ENCODE data around the gene HMGN2.
"Not testable (repeated sequence)": the region's sequence is repeated elsewhere in the genome, so short reads cannot be mapped to it uniquely, and the experiment has no call there.

DNA sequence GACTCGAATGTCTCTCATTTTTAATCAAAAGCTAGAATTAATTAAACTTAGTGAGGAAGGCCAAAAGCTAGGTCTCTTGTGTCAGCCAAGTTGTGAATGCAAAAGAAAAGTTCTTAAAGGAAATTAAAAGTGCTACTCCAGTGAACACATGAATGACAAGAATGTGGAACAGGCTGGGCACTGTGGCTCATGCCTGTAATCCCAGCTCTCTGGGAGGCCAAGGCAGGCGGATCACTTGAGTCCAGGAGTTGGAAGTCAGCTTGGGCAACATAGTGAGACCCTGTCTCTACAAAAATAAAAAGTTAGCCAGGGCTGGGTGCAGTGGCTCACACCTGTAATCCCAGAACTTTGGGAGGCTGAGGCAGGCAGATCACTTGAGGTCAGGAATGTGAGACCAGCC, 38.5 kb downstream of the HMGN2 start:
- TF ChIP-seq CTCF, POLR2A (IDR thresholded peaks at IDR 0.05): not testable (repeated sequence)

Data from testis (tissue), 2 donors.